Cerebellar nuclear complex (tissue), 1 donor: ENCODE results near the gene UFL1.

Experiments used
- DNase-seq, 2 experiments: peaks; one replicate each; lab custom pipeline; 2025; lab: John Stamatoyannopoulos, UW

The UFL1 gene

GRCh38 chr6:96575359-96575758, 53.8 kb downstream of the UFL1 start:
- no peak for DNase-seq

- DNase-seq = no peak
These were observed 54.6 kb downstream of the UFL1 start for GRCh38 chr6:96576221-96576620.

- no peak for DNase-seq
These were observed 60.4 kb downstream of the UFL1 start for GRCh38 chr6:96582021-96582420.

GRCh38 chr6:96582436-96582835, 60.8 kb downstream of the UFL1 start:
- no peak for DNase-seq

- DNase-seq = no peak
These were observed 82.8 kb downstream of the UFL1 start for GRCh38 chr6:96604420-96604819.
